DOHH2 (cell line): ENCODE results near the gene HOXD10.

Experiments
- H3F3A ChIP-seq: fragments of 200-600 bp; sonication (generic), shearing (Covaris generic); 2 replicates; pipeline ENCODE4 v1.6.0; 2016; ENCODE audit warnings: antibody characterized with exemption, mild to moderate bottlenecking; ENCODE audit not compliant: control insufficient read depth, insufficient read depth
- H3K27ac ChIP-seq: fragments of 200-600 bp; sonication (generic); 2 replicates; pipeline ENCODE4 v1.5.1; 2014; ENCODE audit warnings: low read depth, mild to moderate bottlenecking, low read length, moderate library complexity
- H3K27me3 ChIP-seq: fragments of 200-600 bp; sonication (generic); 2 replicates; pipeline ENCODE4 v1.6.1; 2014; ENCODE audit warnings: mild to moderate bottlenecking, low read length, mixed read lengths; ENCODE audit not compliant: control insufficient read depth
- H3K36me3 ChIP-seq: fragments of 200-600 bp; sonication (generic); 2 replicates; pipeline ENCODE4 v1.6.1; 2014; ENCODE audit warnings: mild to moderate bottlenecking, low read length, moderate library complexity, mixed read lengths; ENCODE audit not compliant: control insufficient read depth
- H3K4me1 ChIP-seq: fragments of 200-600 bp; sonication (generic); 2 replicates; pipeline ENCODE4 v1.6.1; 2014; ENCODE audit warnings: mild to moderate bottlenecking, low read length, mixed read lengths; ENCODE audit not compliant: control insufficient read depth
- H3K4me2 ChIP-seq: fragments of 200-600 bp; sonication (generic); 2 replicates; pipeline ENCODE4 v1.6.0; 2014; ENCODE audit warnings: mild to moderate bottlenecking, low read length, moderate library complexity
- H3K4me3 ChIP-seq: fragments of 200-600 bp; sonication (generic); 2 replicates; pipeline ENCODE4 v1.5.1; 2014; ENCODE audit warnings: mild to moderate bottlenecking, low read length, mixed read lengths
- H3K79me2 ChIP-seq: fragments of 200-600 bp; sonication (generic); 2 replicates; pipeline ENCODE4 v1.6.1; 2014; ENCODE audit warnings: mild to moderate bottlenecking, low read length, mixed read lengths; ENCODE audit not compliant: control insufficient read depth
- H3K9me2 ChIP-seq: fragments of 200-600 bp; sonication (generic); replicated peaks from 2 replicates; pipeline ENCODE4 v1.6.1; 2014; ENCODE audit warnings: mild to moderate bottlenecking, low read length, mixed read lengths; ENCODE audit not compliant: control insufficient read depth
- H3K9me3 ChIP-seq: fragments of 200-600 bp; sonication (generic); 2 replicates; pipeline ENCODE4 v1.6.1; 2014; ENCODE audit warnings: antibody characterized with exemption, low read length, mixed read lengths; ENCODE audit not compliant: control insufficient read depth, insufficient read depth
- H4K20me1 ChIP-seq: fragments of 200-600 bp; sonication (generic); 2 replicates; pipeline ENCODE4 v1.6.0; 2014; ENCODE audit warnings: low read depth, mild to moderate bottlenecking, antibody characterized with exemption, low read length, moderate library complexity; ENCODE audit not compliant: control insufficient read depth, insufficient read depth
- CTCF ChIP-seq: fragments of 200-600 bp; sonication (generic); IDR thresholded peaks from one replicate; pipeline ENCODE4 v1.5.1; 2014; ENCODE audit warnings: antibody characterized with exemption, mild to moderate bottlenecking, low read depth, low read length; ENCODE audit not compliant: poor library complexity, severe bottlenecking
- EZH2phosphoT487 ChIP-seq: fragments of 200-600 bp; sonication (generic); IDR thresholded peaks from 2 replicates; pipeline ENCODE4 v1.6.1; 2017; ENCODE audit warnings: borderline replicate concordance, mild to moderate bottlenecking, antibody characterized with exemption, low read length, moderate library complexity, mixed read lengths

HOXD10 gene

GRCh38 chr2:176131848-176132158, 15.2 kb downstream of the HOXD10 start:
- no peak overlapping the region for H3K27ac ChIP-seq
- no peaks in the 10 kb centered on the region for H3K79me2 ChIP-seq
- no peaks in the 10 kb centered on the region for H3K4me1 ChIP-seq
- H3K9me3 ChIP-seq, result no peaks in the 10 kb centered on the region
- no peaks in the 10 kb centered on the region for H4K20me1 ChIP-seq
- H3K4me2 ChIP-seq, result no peak overlapping the region
- H3K36me3 ChIP-seq, result no peaks in the 10 kb centered on the region
- H3K27me3 ChIP-seq, result peaks cover 11% of the 10 kb centered on the region
- TF ChIP-seq CTCF (no peak), EZH2phosphoT487 (no peak)
- no peak overlapping the region for H3K4me3 ChIP-seq
- no peaks in the 10 kb centered on the region for H3K9me2 ChIP-seq
- H3F3A ChIP-seq, result no peaks in the 10 kb centered on the region

GRCh38 chr2:176132205-176133171, 15.9 kb downstream of the HOXD10 start:
- H3F3A ChIP-seq, result no peaks in the 10 kb centered on the region
- H3K79me2 ChIP-seq, result no peaks in the 10 kb centered on the region
- no peaks in the 10 kb centered on the region for H3K9me3 ChIP-seq
- H3K4me1 ChIP-seq, result no peaks in the 10 kb centered on the region
- no peak overlapping the region for H3K4me2 ChIP-seq
- no peaks in the 10 kb centered on the region for H4K20me1 ChIP-seq
- no peak overlapping the region for H3K4me3 ChIP-seq
- peaks cover 10% of the 10 kb centered on the region for H3K27me3 ChIP-seq
- no peak overlapping the region for H3K27ac ChIP-seq
- H3K36me3 ChIP-seq, result no peaks in the 10 kb centered on the region
- no peaks in the 10 kb centered on the region for H3K9me2 ChIP-seq
- no peak for TF ChIP-seq CTCF
- no peak for TF ChIP-seq EZH2phosphoT487

- Histone ChIP-seq H3F3A (no peaks in the 10 kb centered on the region), H3K27me3 (peaks cover 8% of the 10 kb centered on the region; the same call in 1 of the 2 replicates), H3K4me2 (no peak overlapping the region), H4K20me1 (no peaks in the 10 kb centered on the region), H3K9me2 (no peaks in the 10 kb centered on the region), H3K36me3 (no peaks in the 10 kb centered on the region), H3K4me1 (no peaks in the 10 kb centered on the region), H3K4me3 (no peak overlapping the region), H3K9me3 (no peaks in the 10 kb centered on the region), H3K79me2 (no peaks in the 10 kb centered on the region), H3K27ac (no peak overlapping the region)
- TF ChIP-seq EZH2phosphoT487 (no peak), CTCF (no peak)
Measured at GRCh38 chr2:176133389-176133788, 16.8 kb downstream of the HOXD10 start.
